Activated naive CD4-positive, alpha-beta T cell treated with anti-CD3 and anti-CD28 coated beads, Interleukin-2, amount 50 U/mL, for 24 hours (primary cell): ENCODE data around the gene AUTS2.
"Not testable (repeated sequence)": the region's sequence is repeated elsewhere in the genome, so short reads cannot be mapped to it uniquely, and the experiment has no call there.

Experiments
- H3K27ac Mint-ChIP-seq: one replicate; pipeline ENCODE4 v1.8.0; 2021; ENCODE audit warnings: mild to moderate bottlenecking, mixed read lengths
- H3K27me3 Mint-ChIP-seq: one replicate; pipeline ENCODE4 v1.8.0; 2021; ENCODE audit warnings: mixed read lengths
- H3K36me3 Mint-ChIP-seq: one replicate; pipeline ENCODE4 v1.8.0; 2021; ENCODE audit warnings: mixed read lengths
- H3K4me1 Mint-ChIP-seq: one replicate; pipeline ENCODE4 v1.8.0; 2021; ENCODE audit warnings: mixed read lengths
- H3K4me3 Mint-ChIP-seq: one replicate; pipeline ENCODE4 v1.8.0; 2021; ENCODE audit warnings: mild to moderate bottlenecking, mixed read lengths
- H3K9me3 Mint-ChIP-seq: one replicate; pipeline ENCODE4 v1.8.0; 2021; ENCODE audit warnings: mixed read lengths

Gene AUTS2

DNA sequence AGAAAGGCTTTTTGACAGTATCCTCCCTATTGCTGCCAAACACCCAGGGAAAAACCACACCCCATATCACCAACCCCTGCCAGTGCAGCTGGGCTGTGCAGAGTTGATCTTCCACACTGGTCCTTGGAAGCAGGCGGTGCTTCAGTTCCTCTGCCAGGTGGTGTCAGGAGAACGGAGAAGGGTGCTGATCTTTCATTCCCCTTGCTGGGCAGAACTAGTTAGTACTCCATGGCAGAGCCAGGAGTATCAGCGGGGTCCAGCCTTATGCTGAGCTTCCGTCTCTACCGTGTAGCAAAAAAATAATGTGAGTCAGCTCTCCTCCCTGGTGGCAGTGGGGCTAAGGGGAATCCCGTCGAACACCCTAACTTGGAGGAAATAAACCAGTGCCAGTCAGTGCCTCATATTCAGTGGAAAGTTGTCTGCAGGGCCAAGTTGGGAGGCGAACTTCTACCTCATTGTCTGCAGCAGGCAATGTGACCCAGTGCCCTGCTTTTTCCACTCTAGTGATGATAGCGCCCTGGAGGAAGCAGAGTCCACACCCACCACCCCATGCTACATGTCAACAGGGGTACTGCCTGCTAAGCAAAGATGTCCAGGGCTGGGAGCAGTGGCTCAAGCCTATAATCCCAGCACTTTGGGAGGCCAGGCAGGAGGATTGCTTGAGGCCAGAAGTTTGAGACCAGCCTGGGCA is 175.4 kb downstream of the AUTS2 start:
- Mint-ChIP-seq H3K27me3 (no peaks in the 10 kb centered on the region), H3K9me3 (no peaks in the 10 kb centered on the region), H3K27ac (no peak overlapping the region), H3K4me1 (no peaks in the 10 kb centered on the region), H3K36me3 (no peaks in the 10 kb centered on the region), H3K4me3 (no peak overlapping the region)

DNA sequence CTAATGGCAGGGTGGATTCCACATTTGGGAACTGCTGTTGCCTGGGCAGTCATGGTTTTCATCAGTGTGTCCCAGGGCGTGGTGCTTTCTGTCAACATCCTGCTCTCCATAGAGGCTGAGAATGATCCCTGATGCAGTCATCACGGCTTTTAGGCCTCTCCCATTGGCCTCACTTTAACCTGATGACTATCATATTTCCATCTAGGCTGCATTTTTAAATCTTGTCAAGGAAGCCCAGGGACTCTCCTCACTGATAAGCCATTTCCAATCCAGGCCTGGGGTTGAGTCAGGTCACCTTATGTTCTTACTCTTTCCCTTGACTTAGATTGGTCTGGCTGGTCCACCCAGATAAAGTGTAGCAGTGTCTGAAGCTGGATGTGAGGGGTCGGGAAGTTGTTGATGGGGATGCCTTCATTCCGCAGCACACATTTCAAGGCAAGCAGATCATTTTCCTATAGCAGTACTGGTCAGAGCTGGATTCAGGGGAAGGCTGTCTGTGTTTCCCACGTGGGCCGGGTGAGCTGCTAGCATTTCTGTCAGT is 177.0 kb downstream of the AUTS2 start:
- H3K4me1 Mint-ChIP-seq: no peaks in the 10 kb centered on the region
- H3K9me3 Mint-ChIP-seq: no peaks in the 10 kb centered on the region
- H3K4me3 Mint-ChIP-seq: no peak overlapping the region

DNA sequence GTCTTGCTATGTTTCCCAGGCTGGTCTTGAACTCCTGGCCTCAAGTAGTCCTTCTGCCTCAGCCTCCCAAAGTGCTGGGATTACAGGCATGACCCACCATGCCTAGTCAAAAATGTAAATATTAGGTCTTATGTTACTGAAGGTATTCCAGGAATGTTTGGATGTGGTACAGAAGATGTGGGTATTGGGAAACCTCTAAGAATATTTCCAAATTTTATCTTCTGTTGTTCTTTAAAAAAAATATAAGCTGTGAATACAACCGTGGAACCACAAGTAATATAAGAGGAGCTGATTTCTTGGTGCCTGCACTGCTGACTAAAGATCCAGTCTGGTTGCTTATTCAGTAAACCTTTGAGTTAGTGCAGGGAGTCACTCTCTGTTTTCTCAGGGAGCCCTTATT is 178.3 kb downstream of the AUTS2 start:
- H3K4me1 Mint-ChIP-seq: no peaks in the 10 kb centered on the region
- H3K27ac Mint-ChIP-seq: no peak overlapping the region
- no peaks in the 10 kb centered on the region for H3K9me3 Mint-ChIP-seq
- H3K36me3 Mint-ChIP-seq: no peaks in the 10 kb centered on the region
- no peaks in the 10 kb centered on the region for H3K27me3 Mint-ChIP-seq
- no peak overlapping the region for H3K4me3 Mint-ChIP-seq

More for the DNA sequence above, 177.0 kb downstream of the AUTS2 start:
- no peak overlapping the region for H3K27ac Mint-ChIP-seq
- no peaks in the 10 kb centered on the region for H3K36me3 Mint-ChIP-seq
- H3K27me3 Mint-ChIP-seq: no peaks in the 10 kb centered on the region

DNA sequence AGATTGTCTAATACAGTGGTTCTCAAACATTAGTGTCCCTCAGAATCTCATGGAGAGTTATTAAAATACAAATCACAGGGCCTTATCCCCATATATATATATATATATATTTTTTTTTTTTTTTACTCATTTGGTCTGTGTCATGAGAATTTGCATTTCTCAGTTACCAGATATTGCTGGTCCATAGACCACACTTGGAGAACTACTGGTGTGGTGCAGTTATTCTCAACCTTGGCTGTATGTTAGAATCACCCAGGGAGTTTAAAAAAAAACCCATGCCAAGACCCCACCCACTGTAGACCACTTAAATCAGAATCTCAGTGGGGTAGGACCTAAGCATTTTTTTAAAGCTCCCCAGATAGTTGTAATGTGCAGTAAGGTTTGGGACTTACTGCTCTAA is 179.9 kb downstream of the AUTS2 start:
- H3K4me3 Mint-ChIP-seq: no peak overlapping the region
- no peaks in the 10 kb centered on the region for H3K4me1 Mint-ChIP-seq
- no peaks in the 10 kb centered on the region for H3K36me3 Mint-ChIP-seq
- no peaks in the 10 kb centered on the region for H3K9me3 Mint-ChIP-seq
- H3K27ac Mint-ChIP-seq: no peak overlapping the region
- H3K27me3 Mint-ChIP-seq: no peaks in the 10 kb centered on the region

DNA sequence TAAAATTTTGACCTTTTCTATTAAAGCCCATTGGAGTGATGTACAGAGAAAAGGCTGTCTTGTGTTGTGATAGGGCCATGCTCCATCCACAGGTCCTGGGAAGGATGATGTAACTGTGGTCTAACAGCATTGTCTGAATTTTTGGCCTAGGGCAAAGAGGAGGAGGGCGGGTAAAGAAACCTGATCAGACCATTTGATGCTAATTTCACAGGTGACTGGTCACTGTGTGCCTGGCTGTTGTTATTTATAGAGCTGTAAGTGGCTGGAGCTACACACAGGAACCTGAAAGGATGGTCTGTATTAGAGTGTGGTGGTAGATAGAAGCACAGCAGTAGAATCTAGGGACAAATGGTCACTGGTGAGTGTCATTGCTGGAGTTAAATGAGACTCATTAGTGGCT is 182.1 kb downstream of the AUTS2 start:
- Mint-ChIP-seq H3K27ac (no peak overlapping the region), H3K9me3 (no peaks in the 10 kb centered on the region), H3K27me3 (no peaks in the 10 kb centered on the region), H3K36me3 (no peaks in the 10 kb centered on the region), H3K4me3 (no peak overlapping the region), H3K4me1 (no peaks in the 10 kb centered on the region)

DNA sequence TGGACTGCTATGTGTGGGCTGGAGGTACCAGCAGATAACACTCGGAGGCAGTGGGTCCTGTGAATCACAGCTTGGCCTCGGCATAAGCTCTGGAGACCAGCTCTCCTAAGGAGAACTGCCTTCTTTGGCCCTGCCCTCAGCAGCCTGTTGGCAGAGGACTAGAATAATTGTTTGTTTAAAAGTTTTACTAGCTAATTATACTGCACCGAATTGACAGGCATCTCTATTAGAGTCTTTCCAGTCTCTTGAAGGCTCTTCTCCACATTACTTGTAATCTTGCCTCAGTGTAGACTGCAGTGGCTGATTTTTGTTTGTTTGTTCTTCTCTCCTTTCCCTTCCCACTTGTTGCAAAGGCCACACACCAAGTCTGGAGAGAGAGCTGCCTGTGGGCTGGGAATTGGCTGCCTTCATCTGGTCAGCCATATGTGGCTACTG is 183.2 kb downstream of the AUTS2 start:
- Mint-ChIP-seq H3K4me3 (no peak overlapping the region), H3K9me3 (no peaks in the 10 kb centered on the region), H3K27me3 (no peaks in the 10 kb centered on the region), H3K4me1 (no peaks in the 10 kb centered on the region), H3K36me3 (no peaks in the 10 kb centered on the region), H3K27ac (no peak overlapping the region)

DNA sequence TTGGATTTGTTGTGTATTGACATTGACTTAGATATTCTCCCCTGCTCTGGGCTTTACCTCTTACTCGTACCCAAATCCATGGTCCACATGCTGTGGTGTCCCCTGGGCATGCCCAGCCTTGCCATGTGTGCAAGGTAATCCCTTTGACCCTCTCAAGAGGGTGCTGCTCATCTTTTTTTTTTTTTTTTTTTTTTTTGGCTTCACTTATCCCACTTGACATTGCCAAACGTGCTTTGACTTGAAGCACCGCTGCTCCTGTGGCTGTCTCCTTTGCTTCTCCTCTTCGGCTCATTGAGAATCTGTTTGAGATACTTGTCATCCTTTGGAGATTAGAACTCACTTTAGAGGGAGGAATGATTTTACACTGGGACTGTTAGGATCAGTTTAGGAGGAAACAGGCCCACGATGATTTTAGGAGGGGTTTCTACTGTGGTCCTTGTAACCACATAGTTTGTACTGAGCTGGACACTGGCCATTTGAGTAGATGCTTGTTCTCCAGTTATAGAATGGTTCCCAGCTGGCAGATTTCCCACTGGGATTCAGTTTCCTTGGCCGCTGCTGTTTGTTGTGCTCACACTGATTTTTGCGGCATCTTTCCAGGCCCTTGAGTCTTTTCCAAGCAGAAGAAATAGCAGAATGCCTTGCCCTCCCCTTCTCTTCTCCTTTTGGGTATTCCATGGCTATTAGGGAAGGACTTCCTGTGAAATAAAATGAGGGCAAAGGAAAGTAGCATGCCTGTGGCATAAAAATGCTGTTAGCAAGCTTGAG is 184.8 kb downstream of the AUTS2 start:
- no peaks in the 10 kb centered on the region for H3K36me3 Mint-ChIP-seq
- H3K9me3 Mint-ChIP-seq: no peaks in the 10 kb centered on the region
- no peaks in the 10 kb centered on the region for H3K27me3 Mint-ChIP-seq
- H3K4me1 Mint-ChIP-seq: no peaks in the 10 kb centered on the region
- no peak overlapping the region for H3K4me3 Mint-ChIP-seq
- H3K27ac Mint-ChIP-seq: no peak overlapping the region

DNA sequence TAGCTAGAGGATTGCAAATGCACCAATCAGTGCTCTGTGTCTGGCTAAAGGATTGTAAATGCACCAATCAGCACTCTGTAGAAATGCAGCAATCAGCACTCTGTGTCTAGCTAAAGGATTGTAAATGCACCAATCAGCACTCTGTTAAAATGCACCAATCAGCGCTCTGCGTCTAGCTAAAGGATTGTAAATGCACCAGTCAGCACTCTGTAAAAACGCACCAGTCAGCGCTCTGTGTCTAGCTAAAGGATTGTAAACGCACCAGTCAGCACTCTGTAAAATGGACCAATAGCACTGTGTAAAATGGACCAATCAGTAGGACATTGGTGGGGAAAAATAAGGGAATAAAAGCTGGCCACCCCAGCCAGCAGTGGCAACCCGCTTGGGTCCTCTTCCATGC is 187.9 kb downstream of the AUTS2 start:
- not testable (repeated sequence) for H3K36me3 Mint-ChIP-seq, H3K4me1 Mint-ChIP-seq, H3K27me3 Mint-ChIP-seq, H3K4me3 Mint-ChIP-seq, H3K27ac Mint-ChIP-seq, H3K9me3 Mint-ChIP-seq

DNA sequence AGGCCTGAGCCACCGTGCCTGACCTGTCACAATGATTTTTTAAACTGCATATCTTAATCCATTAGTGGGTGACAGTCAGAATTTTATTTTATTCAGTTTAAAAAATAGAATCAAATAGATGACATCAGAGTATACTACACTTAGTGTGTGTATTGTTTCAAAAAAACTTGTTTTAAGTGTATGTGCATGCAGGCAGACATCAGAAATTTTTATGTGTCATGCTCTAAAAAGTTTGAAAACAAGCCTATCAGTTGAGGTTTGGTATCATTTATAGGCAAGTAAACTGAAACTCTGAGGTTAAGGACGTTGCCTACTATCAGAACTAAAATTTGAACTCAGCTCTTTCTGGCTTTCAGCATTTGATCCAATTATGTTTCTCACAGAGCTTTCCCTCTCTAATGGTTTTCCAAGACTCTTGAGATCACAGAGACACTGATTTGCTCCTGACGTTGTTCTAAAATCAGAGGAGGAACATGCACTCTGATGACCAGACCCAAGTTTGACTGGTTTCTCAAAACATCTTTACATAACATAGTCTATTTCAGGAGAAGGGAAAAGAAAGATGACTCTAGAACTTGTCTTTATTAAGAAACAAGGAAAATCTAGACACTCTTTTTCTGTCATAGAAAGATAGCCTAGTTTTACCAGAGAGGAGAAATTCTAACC is 188.6 kb downstream of the AUTS2 start:
- Mint-ChIP-seq H3K9me3 (no peaks in the 10 kb centered on the region), H3K27me3 (no peaks in the 10 kb centered on the region), H3K4me3 (no peak overlapping the region), H3K36me3 (no peaks in the 10 kb centered on the region), H3K27ac (no peak overlapping the region), H3K4me1 (no peaks in the 10 kb centered on the region)

DNA sequence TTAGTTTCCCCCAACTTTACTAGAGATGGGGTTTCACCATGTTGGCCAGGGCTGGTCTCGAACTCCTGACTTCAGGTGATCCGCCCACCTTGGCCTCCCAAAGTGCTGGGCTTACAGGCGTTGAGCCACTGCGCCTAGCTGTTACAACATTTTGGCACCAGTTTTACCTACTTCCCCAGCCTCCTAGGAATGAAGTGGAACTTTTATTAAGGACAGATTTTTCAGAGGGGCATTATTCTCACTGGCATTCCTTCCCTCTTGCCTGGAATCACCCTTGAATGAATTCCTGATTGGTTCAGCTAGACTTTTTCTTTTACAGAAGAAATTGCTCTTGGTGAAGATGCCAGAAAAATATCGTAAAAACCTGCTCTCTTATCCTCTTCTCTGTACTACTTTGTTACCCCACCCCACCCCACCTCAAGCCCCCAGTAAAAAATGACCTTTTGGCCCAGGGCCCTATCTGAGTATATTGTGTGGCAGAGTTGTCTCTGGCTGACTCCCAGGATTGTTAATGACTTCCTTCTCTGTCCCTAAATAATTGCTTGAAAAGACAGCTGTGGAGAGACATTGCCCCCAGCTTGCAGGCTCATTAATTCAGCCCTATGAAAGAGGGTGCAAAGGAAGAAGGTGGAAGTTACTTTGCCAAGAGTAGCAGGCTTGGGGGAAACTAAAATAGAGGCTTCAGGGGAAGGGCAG is 189.6 kb downstream of the AUTS2 start:
- Mint-ChIP-seq H3K4me3 (no peak overlapping the region), H3K4me1 (no peaks in the 10 kb centered on the region)

DNA sequence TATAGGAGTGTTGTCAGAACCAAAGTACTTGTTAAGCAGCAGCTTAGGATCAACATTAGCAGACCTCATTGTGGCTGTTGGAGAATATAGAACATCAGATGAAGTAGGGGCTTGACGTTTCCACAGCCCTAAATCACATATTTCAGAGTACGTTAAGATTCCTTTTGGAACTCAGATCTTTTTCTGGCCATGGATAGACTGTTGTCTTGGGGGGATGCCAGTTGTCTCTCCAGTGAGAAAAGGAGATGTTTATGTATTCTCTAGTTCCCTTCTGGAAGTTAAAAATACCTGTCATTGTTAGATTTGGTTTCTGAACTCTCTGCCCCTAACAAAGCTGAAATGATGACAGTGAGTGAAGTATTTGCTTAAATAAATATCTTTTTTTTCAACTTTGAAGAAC is 191.3 kb downstream of the AUTS2 start:
- Mint-ChIP-seq H3K36me3 (no peaks in the 10 kb centered on the region), H3K9me3 (no peaks in the 10 kb centered on the region), H3K27ac (no peak overlapping the region), H3K4me1 (no peaks in the 10 kb centered on the region), H3K4me3 (no peak overlapping the region), H3K27me3 (peaks cover 1% of the 10 kb centered on the region)

More for the DNA sequence above, 189.6 kb downstream of the AUTS2 start:
- no peaks in the 10 kb centered on the region for H3K9me3 Mint-ChIP-seq
- H3K36me3 Mint-ChIP-seq: no peaks in the 10 kb centered on the region
- H3K27me3 Mint-ChIP-seq: no peaks in the 10 kb centered on the region
- no peak overlapping the region for H3K27ac Mint-ChIP-seq

DNA sequence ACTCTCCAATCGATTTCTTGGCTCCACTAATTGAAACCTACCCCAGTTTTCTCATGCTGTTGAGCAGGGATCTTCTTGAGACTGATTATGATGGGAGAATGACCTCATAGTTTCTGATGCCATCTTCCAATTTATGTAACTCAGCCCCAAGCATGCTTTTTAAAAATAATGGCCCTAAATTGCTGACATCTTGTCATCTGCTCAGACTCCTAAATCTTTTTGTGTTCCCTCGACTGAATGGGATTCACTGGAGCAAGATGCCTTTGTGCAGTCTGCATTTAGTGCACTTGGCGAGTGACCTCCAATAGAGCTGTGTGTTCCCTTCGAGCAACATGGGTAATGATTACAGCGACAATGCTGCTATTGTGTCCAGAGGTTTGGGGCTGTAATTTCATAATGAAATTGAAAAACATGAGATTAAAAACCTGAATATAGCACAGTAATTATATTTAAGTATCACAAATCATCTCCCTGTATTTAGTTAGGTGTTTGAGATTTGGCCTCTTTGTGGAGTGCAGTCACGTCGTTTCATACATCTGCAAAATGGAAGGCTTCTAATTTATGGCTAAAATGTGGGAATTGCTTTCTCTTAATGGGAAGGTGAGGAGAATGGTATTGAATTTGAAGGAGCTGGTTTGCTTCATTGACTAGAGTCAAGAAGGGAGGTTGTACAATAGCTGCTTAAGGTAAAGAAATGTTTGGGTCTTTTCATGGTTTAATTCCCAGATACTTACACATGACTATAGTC is 192.9 kb downstream of the AUTS2 start:
- no peak overlapping the region for H3K27ac Mint-ChIP-seq
- H3K9me3 Mint-ChIP-seq: no peaks in the 10 kb centered on the region
- no peaks in the 10 kb centered on the region for H3K4me1 Mint-ChIP-seq
- H3K36me3 Mint-ChIP-seq: no peaks in the 10 kb centered on the region
- H3K27me3 Mint-ChIP-seq: peaks cover 1% of the 10 kb centered on the region
- no peak overlapping the region for H3K4me3 Mint-ChIP-seq

DNA sequence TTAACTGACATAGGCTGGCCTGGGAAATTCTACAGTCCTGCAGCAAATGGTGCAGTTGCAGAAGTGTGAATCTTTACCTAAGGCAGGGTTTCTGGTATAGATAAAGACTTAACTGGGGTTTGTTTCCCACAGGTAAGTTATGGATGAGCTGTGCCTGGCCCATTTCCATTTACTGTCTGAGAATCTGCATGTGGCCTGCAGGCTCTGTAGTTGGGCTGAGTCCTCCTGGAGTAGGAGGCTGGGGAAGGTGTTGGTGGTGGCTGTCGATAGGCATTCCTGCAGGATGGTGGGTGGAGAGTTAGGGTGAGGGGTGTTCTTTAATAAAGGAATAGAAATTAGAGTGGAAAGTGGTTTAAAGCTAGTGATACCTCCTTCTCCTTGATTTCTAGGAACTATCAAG is 193.5 kb downstream of the AUTS2 start:
- Mint-ChIP-seq H3K9me3 (no peaks in the 10 kb centered on the region), H3K27me3 (peaks cover 1% of the 10 kb centered on the region), H3K36me3 (no peaks in the 10 kb centered on the region), H3K4me3 (no peak overlapping the region), H3K4me1 (no peaks in the 10 kb centered on the region), H3K27ac (no peak overlapping the region)

DNA sequence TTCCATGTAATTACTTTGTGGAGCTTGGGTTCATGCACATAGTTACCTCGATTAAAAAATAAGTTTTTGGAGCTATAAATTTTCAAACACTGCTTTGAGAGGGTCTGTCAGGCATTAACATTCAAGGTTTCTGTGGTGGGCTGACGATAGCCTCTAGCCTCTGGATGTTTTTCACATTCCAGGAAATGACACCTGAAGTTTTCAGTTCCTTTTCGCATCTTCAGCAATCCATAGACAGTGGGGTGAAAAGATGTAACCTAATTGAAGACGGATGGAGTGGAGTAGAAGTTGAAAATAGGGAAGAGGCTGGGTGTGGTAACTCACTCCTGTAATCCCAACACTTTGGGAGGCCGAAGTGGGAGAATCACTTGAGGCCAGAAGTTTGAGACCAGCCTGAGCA is 197.7 kb downstream of the AUTS2 start:
- H3K36me3 Mint-ChIP-seq: no peaks in the 10 kb centered on the region
- H3K4me3 Mint-ChIP-seq: no peak overlapping the region
- no peaks in the 10 kb centered on the region for H3K9me3 Mint-ChIP-seq
- no peak overlapping the region for H3K27ac Mint-ChIP-seq
- H3K27me3 Mint-ChIP-seq: peaks cover 1% of the 10 kb centered on the region
- no peaks in the 10 kb centered on the region for H3K4me1 Mint-ChIP-seq

DNA sequence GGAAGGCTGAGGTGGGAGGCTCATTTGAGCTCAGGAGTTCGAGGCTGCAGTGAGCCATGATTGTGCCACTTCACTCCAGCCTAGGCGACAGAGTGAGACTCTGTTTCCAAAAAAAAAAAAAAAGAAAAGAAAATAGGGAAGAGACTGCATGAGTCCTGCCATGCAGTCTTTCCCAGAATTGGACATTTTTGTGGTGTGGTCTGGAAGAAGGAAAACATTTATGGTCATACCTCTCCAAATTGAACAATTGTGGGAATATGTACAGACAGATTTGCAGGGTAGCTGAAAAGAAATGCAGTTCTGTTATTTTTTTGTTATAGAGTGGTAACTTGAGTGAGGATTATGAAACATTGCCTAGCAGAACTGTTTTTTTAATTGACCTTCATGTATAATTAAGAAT is 198.1 kb downstream of the AUTS2 start:
- Mint-ChIP-seq H3K27me3 (peaks cover 1% of the 10 kb centered on the region), H3K9me3 (no peaks in the 10 kb centered on the region), H3K4me3 (no peak overlapping the region), H3K36me3 (no peaks in the 10 kb centered on the region), H3K27ac (no peak overlapping the region), H3K4me1 (no peaks in the 10 kb centered on the region)
